WERI-Rb-1 (cell line): Measurements from ENCODE around the gene ANKRD6.

Experiments
- DNase-seq: peaks from one replicate; pipeline ENCODE4 v3.0.0-alpha.2; 2020
- H3K27ac ChIP-seq: fragments of 250-450 bp; sonication (Bioruptor Pico); 2 replicates; pipeline ENCODE4 v1.5.1; 2020; ENCODE audit warnings: mild to moderate bottlenecking, moderate library complexity
- H3K27me3 ChIP-seq: fragments of 250-450 bp; sonication (Bioruptor Pico); 2 replicates; pipeline ENCODE4 v1.5.1; 2021; ENCODE audit warnings: mild to moderate bottlenecking, low read depth, moderate library complexity; ENCODE audit not compliant: insufficient read depth, severe bottlenecking
- H3K36me3 ChIP-seq: fragments of 250-450 bp; sonication (Bioruptor Pico); 2 replicates; pipeline ENCODE4 v1.5.1; 2020; ENCODE audit warnings: mild to moderate bottlenecking, moderate library complexity
- H3K4me3 ChIP-seq: 2 replicates; pipeline ENCODE4 v1.5.1; 2011; ENCODE audit warnings: low read depth, mild to moderate bottlenecking, control low read depth, low read length
- H3K9me3 ChIP-seq: fragments of 250-450 bp; sonication (Bioruptor Pico); 2 replicates; pipeline ENCODE4 v1.5.1; 2021; ENCODE audit warnings: mild to moderate bottlenecking, moderate library complexity; ENCODE audit not compliant: severe bottlenecking
- TF ChIP-seq, protein P1 (sequence below): IDR thresholded peaks from 2 replicates; pipeline ENCODE4 v1.5.1; 2011; ENCODE audit warnings: low read depth, mild to moderate bottlenecking, control low read depth, inconsistent platforms, low read length

ANKRD6 gene

DNA sequence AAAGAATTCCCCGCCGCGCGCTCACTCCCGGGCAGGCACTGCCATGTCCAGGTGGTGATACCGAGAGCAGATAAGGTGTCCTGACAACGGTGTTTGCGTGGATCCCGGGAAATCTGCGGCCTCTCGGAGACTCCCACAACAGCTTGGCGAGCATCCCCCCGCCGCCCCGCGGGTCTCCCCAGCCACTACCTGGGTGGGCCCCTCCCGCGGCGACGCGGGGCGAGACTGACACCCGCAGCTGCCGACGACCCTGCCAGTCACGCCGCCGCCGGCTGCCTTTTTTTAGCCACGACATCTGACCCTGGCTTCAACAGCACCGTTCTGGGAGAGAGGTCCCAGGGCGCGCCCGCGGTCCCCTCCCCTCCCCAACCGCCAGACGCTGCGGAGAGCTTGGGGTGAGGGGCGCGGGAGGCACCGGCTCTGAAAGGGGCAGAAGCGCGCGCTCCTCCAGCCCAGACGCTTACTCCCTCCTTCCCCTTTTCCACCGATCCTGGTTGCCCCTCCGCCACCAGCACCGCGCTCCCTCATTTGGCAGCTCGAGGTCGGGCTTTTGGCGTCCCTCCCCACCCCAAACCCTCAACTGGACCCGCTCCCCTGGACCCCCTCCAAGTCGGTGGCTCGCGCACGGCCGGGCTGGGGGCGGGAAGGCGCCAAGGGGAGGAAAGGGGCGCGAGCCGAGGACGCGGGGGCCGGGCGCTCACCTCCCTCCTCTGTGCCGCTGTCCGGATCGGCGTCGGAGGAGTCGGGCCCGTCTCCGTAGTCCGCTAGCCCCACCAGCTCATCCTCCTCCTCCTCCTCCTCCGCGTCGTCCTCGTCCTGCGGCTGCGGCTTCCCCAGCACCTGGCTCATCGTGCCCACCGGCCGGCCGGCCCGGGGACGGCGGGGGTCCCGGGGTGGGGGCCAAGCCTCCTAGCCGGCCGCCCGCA, 21.5 kb upstream of the ANKRD6 start:
- H3K27ac ChIP-seq: peak overlapping the region; percentile 87
- peak; percentile 54 for DNase-seq
- no peaks in the 10 kb centered on the region for H3K9me3 ChIP-seq
- TF ChIP-seq, protein P1, sequence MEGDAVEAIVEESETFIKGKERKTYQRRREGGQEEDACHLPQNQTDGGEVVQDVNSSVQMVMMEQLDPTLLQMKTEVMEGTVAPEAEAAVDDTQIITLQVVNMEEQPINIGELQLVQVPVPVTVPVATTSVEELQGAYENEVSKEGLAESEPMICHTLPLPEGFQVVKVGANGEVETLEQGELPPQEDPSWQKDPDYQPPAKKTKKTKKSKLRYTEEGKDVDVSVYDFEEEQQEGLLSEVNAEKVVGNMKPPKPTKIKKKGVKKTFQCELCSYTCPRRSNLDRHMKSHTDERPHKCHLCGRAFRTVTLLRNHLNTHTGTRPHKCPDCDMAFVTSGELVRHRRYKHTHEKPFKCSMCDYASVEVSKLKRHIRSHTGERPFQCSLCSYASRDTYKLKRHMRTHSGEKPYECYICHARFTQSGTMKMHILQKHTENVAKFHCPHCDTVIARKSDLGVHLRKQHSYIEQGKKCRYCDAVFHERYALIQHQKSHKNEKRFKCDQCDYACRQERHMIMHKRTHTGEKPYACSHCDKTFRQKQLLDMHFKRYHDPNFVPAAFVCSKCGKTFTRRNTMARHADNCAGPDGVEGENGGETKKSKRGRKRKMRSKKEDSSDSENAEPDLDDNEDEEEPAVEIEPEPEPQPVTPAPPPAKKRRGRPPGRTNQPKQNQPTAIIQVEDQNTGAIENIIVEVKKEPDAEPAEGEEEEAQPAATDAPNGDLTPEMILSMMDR: no peak
- H3K4me3 ChIP-seq: peak overlapping the region; percentile 89
- no peaks in the 10 kb centered on the region; the same call in 1 of the 2 replicates for H3K36me3 ChIP-seq
- no peaks in the 10 kb centered on the region for H3K27me3 ChIP-seq

DNA sequence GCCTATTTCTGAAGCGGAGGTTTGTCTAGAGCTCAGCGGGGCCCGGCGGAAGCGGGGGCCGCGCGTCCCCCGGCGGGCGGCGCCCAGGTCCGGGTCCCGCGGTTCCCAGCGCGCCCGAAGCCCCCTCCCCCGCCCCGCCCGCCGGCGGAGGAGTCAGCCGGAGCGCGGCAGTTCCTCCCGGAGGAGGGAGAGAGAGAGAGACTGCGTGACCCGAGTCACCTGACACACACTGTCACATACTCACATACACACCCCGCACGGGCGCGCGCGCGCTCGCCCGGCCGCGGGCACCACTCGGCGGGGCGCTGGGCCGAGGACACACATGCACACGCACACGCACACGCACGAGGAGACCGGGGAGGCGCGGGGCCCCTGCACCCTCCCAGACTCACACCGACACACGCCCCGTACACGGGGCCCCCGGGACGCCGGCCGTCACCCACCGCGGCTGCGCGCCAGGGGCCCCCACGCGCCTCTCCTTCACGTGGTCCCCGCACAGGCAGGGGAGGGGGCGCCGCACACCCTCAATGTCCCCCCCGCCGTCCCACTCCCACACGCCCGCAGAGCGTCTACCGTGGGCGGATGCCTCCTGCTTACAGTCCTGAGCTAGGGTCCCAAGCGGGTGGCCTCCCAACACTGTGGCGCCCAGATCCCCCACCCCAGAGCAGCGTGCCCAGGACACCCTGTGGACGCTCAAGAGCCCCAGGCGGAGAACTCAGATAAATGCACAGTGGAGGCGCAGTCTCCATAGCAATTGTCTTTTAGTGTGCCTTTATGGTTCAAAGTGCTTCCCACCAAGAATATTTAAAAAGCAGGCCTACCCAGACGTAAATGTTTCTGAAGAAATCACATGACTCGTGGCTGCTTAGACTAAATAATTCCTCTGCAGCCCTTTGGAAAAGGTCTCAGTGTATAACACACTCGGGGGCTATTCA, 20.6 kb upstream of the ANKRD6 start, which contains the start of gene RRAGD:
RRAGD (minus strand) TSS at position 203 of the 935 bp plus-strand sequence. CDS start 280 bp downstream, outside the sequence.
- H3K4me3 ChIP-seq: peak within 1 kb of the TSS; percentile 89
- no peaks in the 10 kb centered on the region; the same call in 1 of the 2 replicates for H3K36me3 ChIP-seq
- DNase-seq: peak; percentile 87
- peak within 1 kb of the TSS; percentile 87 for H3K27ac ChIP-seq
- no peaks in the 10 kb centered on the region for H3K9me3 ChIP-seq
- H3K27me3 ChIP-seq: no peaks in the 10 kb centered on the region
- TF ChIP-seq, protein P1: no peak

DNA sequence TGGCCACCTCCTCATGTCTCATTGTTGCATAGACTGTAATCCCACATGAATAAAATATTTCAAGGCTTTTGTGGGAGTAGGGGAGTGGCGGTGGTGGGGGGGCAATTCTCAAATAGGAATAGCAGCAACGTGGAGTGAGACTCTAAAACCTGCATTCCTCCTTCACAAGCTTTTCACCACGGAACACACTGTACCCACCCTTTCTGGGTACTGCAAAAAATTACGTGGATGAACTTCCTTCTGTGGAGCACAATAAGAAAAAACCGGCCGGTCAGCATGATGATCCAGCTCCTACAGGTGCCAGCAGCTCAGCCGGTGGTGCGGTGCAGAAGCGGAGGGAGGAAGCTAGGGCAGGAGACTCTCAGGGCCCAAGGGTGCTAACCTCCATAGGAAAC, 19.9 kb upstream of the ANKRD6 start:
- DNase-seq: no peak

DNA sequence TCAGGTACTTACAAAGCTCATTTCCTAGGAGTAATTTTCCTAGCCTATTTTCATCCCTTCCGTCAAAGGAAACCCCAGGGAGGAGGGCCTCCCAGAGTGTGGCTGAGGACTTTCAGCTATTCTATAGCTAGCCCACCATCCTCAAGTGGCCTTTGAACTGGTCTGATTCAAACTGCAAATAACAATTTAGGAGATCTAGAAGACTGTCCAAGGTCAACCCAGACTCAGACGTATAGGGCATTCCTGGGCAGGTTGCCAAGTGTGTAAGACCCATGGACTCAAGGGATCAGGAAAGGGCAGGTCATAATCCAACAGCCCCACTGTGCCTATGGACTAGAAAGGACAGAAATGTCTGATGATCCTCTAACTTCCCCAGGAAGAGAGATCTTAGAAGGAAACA, 18.7 kb upstream of the ANKRD6 start:
- Histone ChIP-seq H3K4me3 (no peak overlapping the region), H3K9me3 (no peaks in the 10 kb centered on the region), H3K27ac (no peak overlapping the region), H3K36me3 (no peaks in the 10 kb centered on the region; the same call in 1 of the 2 replicates), H3K27me3 (no peaks in the 10 kb centered on the region)
- DNase-seq: no peak
- TF ChIP-seq, protein P1: no peak

More for the DNA sequence above, 19.9 kb upstream of the ANKRD6 start:
- H3K27ac ChIP-seq: peak overlapping the region; percentile 87
- H3K4me3 ChIP-seq: peak overlapping the region; percentile 89
- H3K36me3 ChIP-seq: no peaks in the 10 kb centered on the region; the same call in 1 of the 2 replicates
- TF ChIP-seq, protein P1: no peak
- no peaks in the 10 kb centered on the region for H3K27me3 ChIP-seq
- H3K9me3 ChIP-seq: no peaks in the 10 kb centered on the region

DNA sequence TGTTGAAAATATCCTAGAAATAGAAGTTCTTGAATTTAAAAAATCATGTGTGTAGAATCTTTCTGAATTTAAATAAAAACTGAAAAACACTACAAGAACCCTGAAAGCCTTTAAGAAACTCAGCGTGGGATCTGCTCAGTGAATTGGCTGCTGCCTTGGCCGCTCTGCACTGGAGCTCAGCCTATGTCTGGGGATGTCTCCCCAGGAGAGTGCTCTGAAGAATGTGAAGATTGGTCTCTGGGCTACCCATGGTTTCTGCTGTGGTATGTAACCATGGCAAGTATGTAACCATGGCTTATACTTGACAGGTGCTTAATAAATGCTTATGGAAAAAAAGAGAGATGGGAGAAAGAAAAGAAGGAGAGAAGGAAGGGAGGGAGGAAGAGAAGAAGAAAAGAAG, 17.8 kb upstream of the ANKRD6 start:
- Histone ChIP-seq H3K36me3 (no peaks in the 10 kb centered on the region; the same call in 1 of the 2 replicates), H3K4me3 (no peak overlapping the region), H3K9me3 (no peaks in the 10 kb centered on the region), H3K27ac (no peak overlapping the region), H3K27me3 (no peaks in the 10 kb centered on the region)
- no peak for DNase-seq
- TF ChIP-seq, protein P1: no peak
